Natural killer cell (primary cell): Measurements from ENCODE around the gene JADE3. TPM values are rescaled to one million over a fixed set of nuclear protein-coding genes. Genes with fewer than 3 reads are reported as not detected.

Experiments used
- ATAC-seq, 3 donors: fragments of 150-1000 bp in 2 of 3; fragments of 200-7000 bp in 1 of 3; cut with Tn5 transposase; 1 replicate in 1 of 3; 2 replicates in 2 of 3; pipeline ENCODE4 v1.10.0; 2021; ENCODE audit warnings: mild to moderate bottlenecking in 2 of 3, moderate library complexity in 2 of 3
- DNase-seq, 2 donors: peaks; one replicate each; pipeline versions ENCODE4 v3.0.0 to v3.0.0-alpha.2; 2013 to 2021; ENCODE audit warnings: mixed read lengths in 1 of 2
- H3K27ac ChIP-seq: one replicate; pipeline ENCODE4 v1.5.1; 2013; ENCODE audit warnings: mild to moderate bottlenecking, low read length
- H3K27me3 ChIP-seq: one replicate; pipeline ENCODE4 v1.6.1; 2013; ENCODE audit warnings: low read length; ENCODE audit not compliant: control insufficient read depth, insufficient read depth
- H3K36me3 ChIP-seq: one replicate; pipeline ENCODE4 v1.6.1; 2013; ENCODE audit warnings: low read length; ENCODE audit not compliant: control insufficient read depth, insufficient read depth
- H3K4me1 ChIP-seq: one replicate; pipeline ENCODE4 v1.6.1; 2013; ENCODE audit warnings: low read length; ENCODE audit not compliant: control insufficient read depth, insufficient read depth
- H3K4me3 ChIP-seq: one replicate; pipeline ENCODE4 v1.5.1; 2013; ENCODE audit warnings: low read length
- H3K9me3 ChIP-seq: one replicate; pipeline ENCODE4 v1.6.1; 2013; ENCODE audit warnings: low read length; ENCODE audit not compliant: control insufficient read depth, insufficient read depth
- H3K27ac Mint-ChIP-seq, 2 donors: one replicate each; pipeline ENCODE4 v1.8.0; 2022; ENCODE audit warnings: mild to moderate bottlenecking in 2 of 2, mixed read lengths in 2 of 2, moderate library complexity in 1 of 2
- H3K27me3 Mint-ChIP-seq, 2 donors: one replicate each; pipeline ENCODE4 v1.8.0; 2022; ENCODE audit warnings: low read depth in 2 of 2, mixed read lengths in 2 of 2
- H3K36me3 Mint-ChIP-seq: one replicate; pipeline ENCODE4 v1.8.0; 2022; ENCODE audit warnings: mixed read lengths
- H3K4me1 Mint-ChIP-seq, 2 donors: one replicate each; pipeline ENCODE4 v1.8.0; 2022; ENCODE audit warnings: mixed read lengths in 2 of 2
- H3K4me3 Mint-ChIP-seq: one replicate; pipeline ENCODE4 v1.8.0; 2022; ENCODE audit warnings: mild to moderate bottlenecking, moderate library complexity, mixed read lengths
- H3K9me3 Mint-ChIP-seq, 2 donors: one replicate each; pipeline ENCODE4 v1.8.0; 2022; ENCODE audit warnings: mixed read lengths in 2 of 2
- WGBS: methylation state at CpG from one replicate; pipeline ENCODE4 v1.1.7; 2013; ENCODE audit warnings: missing lambda C conversion rate; ENCODE audit not compliant: insufficient coverage; 5-methylcytosine and 5-hydroxymethylcytosine counted together
- intact Hi-C: fragments of 100-400 bp; cut with micrococcal nuclease; formaldehyde crosslinking; loops from one replicate; pipeline ENCODE4 v1.14.2; 2022
- total RNA-seq, 4 donors: library from RNA; stranded (reverse); fragments of 120-200 nt in 1 of 4; gene quantifications; one replicate each; pipeline versions ENCODE4 v1.2.3 to v1.2.4, GENCODE V29; 2013 to 2022
- TF ChIP-seq, protein P1 (sequence below): fragments of 200-600 bp; IDR thresholded peaks from one replicate; pipeline ENCODE4 v1.8.0; 2022; ENCODE audit warnings: antibody characterized with exemption

JADE3 gene
- under 1 TPM; 0.16 to 0.54 (median 0.43) TPM for total RNA-seq
- total RNA-seq (2013): 4.2 TPM

DNA sequence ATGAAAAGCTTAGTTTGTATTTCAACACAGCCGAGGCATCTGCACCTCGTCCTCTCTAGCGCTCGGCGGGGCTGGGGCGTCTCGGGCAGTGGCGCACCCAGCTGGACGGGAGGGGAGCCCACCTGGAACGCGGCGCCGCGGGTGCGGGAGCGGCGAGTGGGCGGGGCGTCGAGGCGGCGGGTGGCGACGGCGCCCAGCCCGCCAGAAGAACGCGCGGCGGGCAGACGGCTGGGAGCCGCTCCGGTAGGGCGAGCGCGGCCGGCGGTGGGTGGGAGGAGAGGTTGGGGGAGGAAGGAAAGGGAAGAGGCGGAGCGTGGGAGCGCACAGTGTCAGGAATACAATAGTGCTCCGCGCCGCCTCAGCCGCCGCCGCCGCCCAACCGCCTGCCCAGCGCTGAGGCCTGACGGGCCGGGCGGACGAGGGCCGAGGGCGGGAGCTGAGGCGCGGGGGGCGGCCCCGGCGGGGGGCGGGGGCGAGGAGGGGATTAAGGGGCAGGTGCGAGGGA lies at the start of gene JADE3:
JADE3 (plus strand) TSS at position 324 of the 505 bp plus-strand sequence. CDS start 72,474 bp downstream, outside the sequence.
- no peaks in the 10 kb centered on the region for H3K9me3 ChIP-seq
- Mint-ChIP-seq H3K4me3 (peak within 1 kb of the TSS; percentile 79), H3K36me3 (no peaks in the 10 kb centered on the region), H3K9me3 (no peaks in the 10 kb centered on the region), H3K27me3 (peaks cover 21 to 37% of the 10 kb centered on the region in 2 donors), H3K27ac (no peak within 1 kb of the TSS), H3K4me1 (peaks cover 7% of the 10 kb centered on the region in 2 donors)
- peaks cover 8% of the 10 kb centered on the region for H3K27me3 ChIP-seq
- H3K4me1 ChIP-seq: peaks cover 9% of the 10 kb centered on the region
- no peak within 1 kb of the TSS for H3K27ac ChIP-seq
- TF ChIP-seq, protein P1, sequence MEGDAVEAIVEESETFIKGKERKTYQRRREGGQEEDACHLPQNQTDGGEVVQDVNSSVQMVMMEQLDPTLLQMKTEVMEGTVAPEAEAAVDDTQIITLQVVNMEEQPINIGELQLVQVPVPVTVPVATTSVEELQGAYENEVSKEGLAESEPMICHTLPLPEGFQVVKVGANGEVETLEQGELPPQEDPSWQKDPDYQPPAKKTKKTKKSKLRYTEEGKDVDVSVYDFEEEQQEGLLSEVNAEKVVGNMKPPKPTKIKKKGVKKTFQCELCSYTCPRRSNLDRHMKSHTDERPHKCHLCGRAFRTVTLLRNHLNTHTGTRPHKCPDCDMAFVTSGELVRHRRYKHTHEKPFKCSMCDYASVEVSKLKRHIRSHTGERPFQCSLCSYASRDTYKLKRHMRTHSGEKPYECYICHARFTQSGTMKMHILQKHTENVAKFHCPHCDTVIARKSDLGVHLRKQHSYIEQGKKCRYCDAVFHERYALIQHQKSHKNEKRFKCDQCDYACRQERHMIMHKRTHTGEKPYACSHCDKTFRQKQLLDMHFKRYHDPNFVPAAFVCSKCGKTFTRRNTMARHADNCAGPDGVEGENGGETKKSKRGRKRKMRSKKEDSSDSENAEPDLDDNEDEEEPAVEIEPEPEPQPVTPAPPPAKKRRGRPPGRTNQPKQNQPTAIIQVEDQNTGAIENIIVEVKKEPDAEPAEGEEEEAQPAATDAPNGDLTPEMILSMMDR: no peak
- intact Hi-C loops: loop anchor here (10.0 kb wide), 1 partner anchor 73 kb away; no protein-coding TSS in a partner anchor
- H3K4me3 ChIP-seq: peak within 1 kb of the TSS; percentile 43
- peak; percentile 51 to 55 (median 53) for ATAC-seq
- under 1% methylated on average over 46 of the region's 64 CpGs for WGBS
- peak; percentile 15 to 48 for DNase-seq
- no peaks in the 10 kb centered on the region for H3K36me3 ChIP-seq

DNA sequence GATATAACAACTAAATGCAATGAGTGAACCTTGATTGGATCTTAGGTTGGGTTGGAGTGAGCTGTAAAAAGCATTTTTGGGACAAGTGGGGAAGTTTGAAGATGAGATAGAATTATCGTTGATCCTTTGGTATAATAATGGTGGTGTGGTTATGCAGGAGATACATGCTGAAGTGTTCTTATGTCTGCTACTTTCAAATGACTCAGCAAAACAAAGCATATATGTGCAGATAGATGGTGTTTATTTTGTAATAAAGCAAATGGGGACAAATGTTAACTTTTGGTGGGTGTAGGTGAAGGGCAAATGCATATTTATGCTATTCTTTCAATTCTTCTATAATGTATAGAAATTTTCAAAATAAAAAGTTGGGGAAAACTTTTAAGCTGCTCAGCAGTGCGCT lies 49.1 kb upstream of the JADE3 start:
- no peaks in the 10 kb centered on the region for H3K36me3 Mint-ChIP-seq
- TF ChIP-seq, protein P1: no peak
- no peaks in the 10 kb centered on the region for H3K27me3 ChIP-seq
- DNase-seq (no peak), ATAC-seq (no peak)
- no peaks in the 10 kb centered on the region for H3K4me1 ChIP-seq
- H3K4me3 Mint-ChIP-seq: no peak overlapping the region
- H3K27me3 Mint-ChIP-seq: no peaks in the 10 kb centered on the region
- no peaks in the 10 kb centered on the region for H3K4me1 Mint-ChIP-seq
- peaks cover 3% of the 10 kb centered on the region for H3K36me3 ChIP-seq
- H3K27ac Mint-ChIP-seq: no peak overlapping the region
- 89% methylated on average over 2 of the region's 2 CpGs for WGBS
- no peaks in the 10 kb centered on the region for H3K9me3 ChIP-seq
- intact Hi-C loops: no loop called here
- H3K9me3 Mint-ChIP-seq: no peaks in the 10 kb centered on the region
- no peak overlapping the region for H3K4me3 ChIP-seq
- H3K27ac ChIP-seq: no peak overlapping the region

DNA sequence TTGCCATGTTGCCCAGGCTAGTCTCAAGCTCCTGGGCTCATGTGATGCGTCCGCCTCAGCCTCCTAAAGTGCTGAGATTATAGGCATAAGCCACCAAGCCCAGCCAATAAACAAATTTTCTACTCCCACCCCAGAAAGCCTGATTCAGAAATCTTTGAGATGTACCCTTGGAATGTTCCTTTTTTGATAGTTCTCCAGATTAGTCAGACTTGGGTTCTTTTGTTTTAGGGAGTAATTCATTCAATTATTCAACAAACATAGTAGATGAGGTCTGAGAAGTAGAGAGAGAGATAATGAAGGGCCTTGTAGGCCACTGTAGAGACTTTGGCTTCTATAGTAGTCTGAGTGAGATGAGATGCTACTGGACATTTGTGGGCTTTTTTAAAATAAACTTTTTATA lies 47.6 kb upstream of the JADE3 start:
- TF ChIP-seq, protein P1: no peak
- Mint-ChIP-seq H3K27ac (no peak overlapping the region), H3K27me3 (no peaks in the 10 kb centered on the region), H3K4me1 (no peaks in the 10 kb centered on the region), H3K4me3 (no peak overlapping the region), H3K36me3 (no peaks in the 10 kb centered on the region), H3K9me3 (no peaks in the 10 kb centered on the region)
- ATAC-seq: no peak
- no peak overlapping the region for H3K4me3 ChIP-seq
- H3K27ac ChIP-seq: no peak overlapping the region
- H3K9me3 ChIP-seq: no peaks in the 10 kb centered on the region
- intact Hi-C loops: no loop called here
- DNase-seq: no peak
- no peaks in the 10 kb centered on the region for H3K27me3 ChIP-seq
- H3K36me3 ChIP-seq: peaks cover 3% of the 10 kb centered on the region
- H3K4me1 ChIP-seq: no peaks in the 10 kb centered on the region
- WGBS: 100% methylated on average over 2 of the region's 2 CpGs

DNA sequence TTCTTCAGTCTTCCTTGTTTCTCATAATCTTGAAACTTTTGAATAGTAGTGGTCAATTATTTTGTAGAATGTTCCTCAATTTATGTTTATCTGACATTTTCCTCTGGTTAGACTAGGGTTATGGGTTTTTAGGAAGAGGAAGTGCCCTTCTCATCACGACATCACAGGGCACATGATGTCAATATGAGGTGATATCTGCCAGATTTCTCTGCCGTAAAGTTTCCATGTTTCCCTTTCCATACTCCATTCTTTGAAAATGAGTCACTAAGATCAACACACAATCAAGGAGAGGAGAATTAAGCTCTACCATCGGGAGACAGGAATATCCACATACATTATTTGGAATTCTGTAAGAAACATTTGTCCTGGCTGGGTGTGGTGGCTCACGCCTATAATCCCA lies 46.9 kb upstream of the JADE3 start:
- H3K27ac ChIP-seq: no peak overlapping the region
- H3K36me3 ChIP-seq: peaks cover 3% of the 10 kb centered on the region
- H3K4me1 ChIP-seq: no peaks in the 10 kb centered on the region
- no peaks in the 10 kb centered on the region for H3K9me3 Mint-ChIP-seq
- H3K27ac Mint-ChIP-seq: no peak overlapping the region
- H3K4me3 Mint-ChIP-seq: no peak overlapping the region
- TF ChIP-seq, protein P1: no peak
- no peaks in the 10 kb centered on the region for H3K36me3 Mint-ChIP-seq
- DNase-seq (no peak), ATAC-seq (no peak)
- H3K9me3 ChIP-seq: no peaks in the 10 kb centered on the region
- 100% methylated on average over 1 of the region's 4 CpGs for WGBS
- no peaks in the 10 kb centered on the region for H3K27me3 ChIP-seq
- H3K4me1 Mint-ChIP-seq: no peaks in the 10 kb centered on the region
- H3K4me3 ChIP-seq: no peak overlapping the region
- intact Hi-C loops: no loop called here
- H3K27me3 Mint-ChIP-seq: no peaks in the 10 kb centered on the region
